WTC11 (cell line): ENCODE data around the gene FRMD4A. TPM values are rescaled to one million over a fixed set of nuclear protein-coding genes. Genes with fewer than 3 reads are reported as not detected.

Source experiments
- ATAC-seq: fragments of 200-7000 bp; cut with Tn5 transposase; 2 replicates; pipeline ENCODE4 v1.10.0; 2021; ENCODE audit warnings: mild to moderate bottlenecking, moderate library complexity
- CTCF ChIA-PET: fragments of 300-600 bp; sonication (Branson Sonifier 250); formaldehyde crosslinking; loops from one replicate; lab custom pipeline; 2021; ENCODE audit warnings: antibody characterized with exemption; lab: Charles Lee
- POLR2A ChIA-PET: fragments of 350-600 bp; sonication (Branson Sonifier 250); formaldehyde crosslinking; loops from one replicate; lab custom pipeline; 2021; ENCODE audit warnings: antibody characterized with exemption; lab: Charles Lee
- DNase-seq: peaks from one replicate; pipeline ENCODE4 v3.0.0; 2021; ENCODE audit warnings: low spot score
- H3K27ac Mint-ChIP-seq: 2 replicates; pipeline ENCODE4 v1.8.0; 2021; ENCODE audit warnings: mixed read lengths
- H3K27me3 Mint-ChIP-seq: 2 replicates; pipeline ENCODE4 v1.8.0; 2021; ENCODE audit warnings: low read depth, mild to moderate bottlenecking, moderate library complexity, mixed read lengths
- H3K36me3 Mint-ChIP-seq: 2 replicates; pipeline ENCODE4 v1.8.0; 2021; ENCODE audit warnings: mixed read lengths
- H3K4me1 Mint-ChIP-seq: 2 replicates; pipeline ENCODE4 v1.8.0; 2022; ENCODE audit warnings: mixed read lengths
- H3K4me3 Mint-ChIP-seq: 2 replicates; pipeline ENCODE4 v1.8.0; 2021; ENCODE audit warnings: mild to moderate bottlenecking, moderate library complexity, mixed read lengths
- H3K9me3 Mint-ChIP-seq: 2 replicates; pipeline ENCODE4 v1.8.0; 2021; ENCODE audit warnings: mixed read lengths
- ARID4B ChIP-seq: sonication (generic); formaldehyde crosslinking; IDR thresholded peaks from 2 replicates; pipeline ENCODE4 v1.8.0; 2023; ENCODE audit warnings: missing genetic modification reagents, mild to moderate bottlenecking, borderline replicate concordance
- ATF3 ChIP-seq: sonication (generic); formaldehyde crosslinking; conservative IDR thresholded peaks from 2 replicates; pipeline ENCODE4 v1.8.1; 2022; ENCODE audit warnings: mild to moderate bottlenecking, missing genetic modification reagents
- CBFB ChIP-seq: sonication (generic); formaldehyde crosslinking; IDR thresholded peaks from 2 replicates; pipeline ENCODE4 v1.8.1; 2022; ENCODE audit warnings: mild to moderate bottlenecking, low read depth, missing genetic modification reagents
- CDX4 ChIP-seq: fragments of 250-450 bp; sonication (Bioruptor Pico); IDR thresholded peaks from 2 replicates; pipeline ENCODE4 v1.9.0; 2021; ENCODE audit warnings: moderate library complexity, mild to moderate bottlenecking, inconsistent platforms, borderline replicate concordance
- ELF4 ChIP-seq: sonication (generic); formaldehyde crosslinking; IDR thresholded peaks from 2 replicates; pipeline ENCODE4 v1.8.1; 2022; ENCODE audit warnings: low read depth, mild to moderate bottlenecking, moderate library complexity, missing genetic modification reagents
- EMX1 ChIP-seq: fragments of 250-450 bp; sonication (Bioruptor Pico); IDR thresholded peaks from 2 replicates; pipeline ENCODE4 v1.8.0; 2021; ENCODE audit warnings: mild to moderate bottlenecking
- FOXP1 ChIP-seq: sonication (generic); formaldehyde crosslinking; IDR thresholded peaks from 2 replicates; pipeline ENCODE4 v1.8.0; 2022; ENCODE audit warnings: missing genetic modification reagents, mild to moderate bottlenecking, moderate library complexity, borderline replicate concordance
- HMGA2 ChIP-seq: fragments of 250-450 bp; sonication (Bioruptor Pico); IDR thresholded peaks from 2 replicates; pipeline ENCODE4 v1.4.0; 2021; ENCODE audit warnings: mild to moderate bottlenecking, moderate library complexity
- KAT7 ChIP-seq: sonication (generic); formaldehyde crosslinking; IDR thresholded peaks from 2 replicates; pipeline ENCODE4 v1.8.1; 2023; ENCODE audit warnings: missing genetic modification reagents, mild to moderate bottlenecking, borderline replicate concordance
- MYBL2 ChIP-seq: sonication (generic); formaldehyde crosslinking; IDR thresholded peaks from 2 replicates; pipeline ENCODE4 v1.8.1; 2023; ENCODE audit warnings: mild to moderate bottlenecking, moderate library complexity, missing genetic modification reagents
- NR3C1 ChIP-seq: sonication (generic); formaldehyde crosslinking; conservative IDR thresholded peaks from 2 replicates; pipeline ENCODE4 v1.8.1; 2023; ENCODE audit warnings: low read depth, mild to moderate bottlenecking, missing genetic modification reagents
- PREB ChIP-seq: sonication (generic); formaldehyde crosslinking; IDR thresholded peaks from 2 replicates; pipeline ENCODE4 v1.8.1; 2022; ENCODE audit warnings: mild to moderate bottlenecking, missing genetic modification reagents, moderate library complexity, borderline replicate concordance
- SP1 ChIP-seq: sonication (generic); formaldehyde crosslinking; conservative IDR thresholded peaks from 2 replicates; pipeline ENCODE4 v1.8.1; 2022; ENCODE audit warnings: missing genetic modification reagents
- TP53 ChIP-seq: sonication (generic); formaldehyde crosslinking; IDR thresholded peaks from 2 replicates; pipeline ENCODE4 v1.8.1; 2023; ENCODE audit warnings: mild to moderate bottlenecking, missing genetic modification reagents
- ZNF138 ChIP-seq: sonication (generic); formaldehyde crosslinking; conservative IDR thresholded peaks from 2 replicates; pipeline ENCODE4 v1.8.1; 2022; ENCODE audit warnings: mild to moderate bottlenecking, moderate library complexity, missing genetic modification reagents
- ZNF232 ChIP-seq: sonication (generic); formaldehyde crosslinking; IDR thresholded peaks from 2 replicates; pipeline ENCODE4 v1.8.0; 2022; ENCODE audit warnings: mild to moderate bottlenecking, missing genetic modification reagents
- ZNF317 ChIP-seq: sonication (generic); formaldehyde crosslinking; IDR thresholded peaks from 2 replicates; pipeline ENCODE4 v1.8.1; 2023; ENCODE audit warnings: low read depth, mild to moderate bottlenecking, moderate library complexity, missing genetic modification reagents, borderline replicate concordance
- total RNA-seq: library from RNA; stranded (reverse); gene quantifications from 3 replicates; pipeline ENCODE4 v1.2.3, GENCODE V29; 2021
- TF ChIP-seq, protein P1 (sequence below): sonication (generic); formaldehyde crosslinking; IDR thresholded peaks from 2 replicates; pipeline ENCODE4 v1.8.0; 2022; ENCODE audit warnings: missing genetic modification reagents
- TF ChIP-seq, protein P2 (sequence below): fragments of 250-450 bp; sonication (Bioruptor Pico); IDR thresholded peaks from 2 replicates; pipeline ENCODE4 v1.9.0; 2021; ENCODE audit warnings: mild to moderate bottlenecking

FRMD4A gene
- total RNA-seq, 1 experiment from 2014 or later, result 35.5 TPM

- CTCF ChIA-PET, result no interaction called here
- no peaks in the 10 kb centered on the region for H3K36me3 Mint-ChIP-seq
- TF ChIP-seq HMGA2 (CRISPR knock-in tag) (no peak), SP1 (CRISPR knock-in tag) (no peak), ZNF138 (CRISPR knock-in tag) (no peak), ATF3 (CRISPR knock-in tag) (no peak), CDX4 (CRISPR knock-in tag) (no peak), FOXP1 (no peak), CBFB (no peak), TP53 (no peak), PREB (CRISPR knock-in tag) (no peak), ZNF317 (no peak), ZNF232 (no peak), ELF4 (CRISPR knock-in tag) (no peak), ARID4B (no peak), NR3C1 (CRISPR knock-in tag) (no peak), EMX1 (CRISPR knock-in tag) (no peak), KAT7 (CRISPR knock-in tag) (no peak), MYBL2 (CRISPR knock-in tag) (no peak)
- TF ChIP-seq, protein P1, sequence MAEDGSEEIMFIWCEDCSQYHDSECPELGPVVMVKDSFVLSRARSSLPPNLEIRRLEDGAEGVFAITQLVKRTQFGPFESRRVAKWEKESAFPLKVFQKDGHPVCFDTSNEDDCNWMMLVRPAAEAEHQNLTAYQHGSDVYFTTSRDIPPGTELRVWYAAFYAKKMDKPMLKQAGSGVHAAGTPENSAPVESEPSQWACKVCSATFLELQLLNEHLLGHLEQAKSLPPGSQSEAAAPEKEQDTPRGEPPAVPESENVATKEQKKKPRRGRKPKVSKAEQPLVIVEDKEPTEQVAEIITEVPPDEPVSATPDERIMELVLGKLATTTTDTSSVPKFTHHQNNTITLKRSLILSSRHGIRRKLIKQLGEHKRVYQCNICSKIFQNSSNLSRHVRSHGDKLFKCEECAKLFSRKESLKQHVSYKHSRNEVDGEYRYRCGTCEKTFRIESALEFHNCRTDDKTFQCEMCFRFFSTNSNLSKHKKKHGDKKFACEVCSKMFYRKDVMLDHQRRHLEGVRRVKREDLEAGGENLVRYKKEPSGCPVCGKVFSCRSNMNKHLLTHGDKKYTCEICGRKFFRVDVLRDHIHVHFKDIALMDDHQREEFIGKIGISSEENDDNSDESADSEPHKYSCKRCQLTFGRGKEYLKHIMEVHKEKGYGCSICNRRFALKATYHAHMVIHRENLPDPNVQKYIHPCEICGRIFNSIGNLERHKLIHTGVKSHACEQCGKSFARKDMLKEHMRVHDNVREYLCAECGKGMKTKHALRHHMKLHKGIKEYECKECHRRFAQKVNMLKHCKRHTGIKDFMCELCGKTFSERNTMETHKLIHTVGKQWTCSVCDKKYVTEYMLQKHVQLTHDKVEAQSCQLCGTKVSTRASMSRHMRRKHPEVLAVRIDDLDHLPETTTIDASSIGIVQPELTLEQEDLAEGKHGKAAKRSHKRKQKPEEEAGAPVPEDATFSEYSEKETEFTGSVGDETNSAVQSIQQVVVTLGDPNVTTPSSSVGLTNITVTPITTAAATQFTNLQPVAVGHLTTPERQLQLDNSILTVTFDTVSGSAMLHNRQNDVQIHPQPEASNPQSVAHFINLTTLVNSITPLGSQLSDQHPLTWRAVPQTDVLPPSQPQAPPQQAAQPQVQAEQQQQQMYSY (CRISPR knock-in tag), result no peak
- TF ChIP-seq, protein P2, sequence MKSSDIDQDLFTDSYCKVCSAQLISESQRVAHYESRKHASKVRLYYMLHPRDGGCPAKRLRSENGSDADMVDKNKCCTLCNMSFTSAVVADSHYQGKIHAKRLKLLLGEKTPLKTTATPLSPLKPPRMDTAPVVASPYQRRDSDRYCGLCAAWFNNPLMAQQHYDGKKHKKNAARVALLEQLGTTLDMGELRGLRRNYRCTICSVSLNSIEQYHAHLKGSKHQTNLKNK (CRISPR knock-in tag), result no peak
- TF ChIP-seq, all 79 proteins: peak for 0
- POLR2A ChIA-PET, result interaction anchor here (0.6 kb wide), 1 partner anchor 686 kb away, joined by 3 read pairs; no protein-coding TSS in a partner anchor
- H3K4me3 Mint-ChIP-seq, result no peak overlapping the region
- no peaks in the 10 kb centered on the region for H3K4me1 Mint-ChIP-seq
- no peak overlapping the region for H3K27ac Mint-ChIP-seq
- no peak for ATAC-seq
- H3K27me3 Mint-ChIP-seq, result no peaks in the 10 kb centered on the region; the same call in 1 of the 2 replicates
- no peaks in the 10 kb centered on the region for H3K9me3 Mint-ChIP-seq
- DNase-seq, result no peak
Observed at GRCh38 chr10:14066106-14066505, 264.6 kb downstream of the FRMD4A start.
